DLD1 (cell line): Measurements from ENCODE around the gene DPYD.
"Not testable (repeated sequence)": the region's sequence is repeated elsewhere in the genome, so short reads cannot be mapped to it uniquely, and the experiment has no call there.

Source experiments
- in situ Hi-C: cut with HindIII; loops from 2 replicates; pipeline ENCODE4 v1.10.0; 2017; ENCODE audit warnings: low sequenced_read_pairs

DPYD gene

GRCh38 chr1:97245026-97245425, 675.8 kb downstream of the DPYD start:
- in situ Hi-C loops = no loop called here

GRCh38 chr1:97243973-97244560, 676.8 kb downstream of the DPYD start:
- in situ Hi-C loops = no loop called here

GRCh38 chr1:97238816-97239215, 682.0 kb downstream of the DPYD start:
- in situ Hi-C loops = no loop called here

- in situ Hi-C loops = not testable (repeated sequence)
These were observed 689.5 kb downstream of the DPYD start for GRCh38 chr1:97231354-97231753.

GRCh38 chr1:97212671-97213070, 708.2 kb downstream of the DPYD start:
- in situ Hi-C loops = no loop called here

GRCh38 chr1:97210307-97210706, 710.5 kb downstream of the DPYD start:
- in situ Hi-C loops = no loop called here

- in situ Hi-C loops = no loop called here
These were observed 711.4 kb downstream of the DPYD start for GRCh38 chr1:97209381-97209957.

- in situ Hi-C loops = no loop called here
These were observed 713.0 kb downstream of the DPYD start for GRCh38 chr1:97207868-97208267.

GRCh38 chr1:97204468-97204867, 716.4 kb downstream of the DPYD start:
- in situ Hi-C loops = no loop called here

GRCh38 chr1:97202481-97203380, 718.1 kb downstream of the DPYD start:
- in situ Hi-C loops = no loop called here

GRCh38 chr1:97201641-97202040, 719.2 kb downstream of the DPYD start:
- in situ Hi-C loops = no loop called here

- in situ Hi-C loops = no loop called here
These were observed 720.2 kb downstream of the DPYD start for GRCh38 chr1:97200595-97200994.

GRCh38 chr1:97196825-97197516, 723.9 kb downstream of the DPYD start:
- in situ Hi-C loops = no loop called here

- in situ Hi-C loops = no loop called here
These were observed 727.8 kb downstream of the DPYD start for GRCh38 chr1:97192872-97193572.

GRCh38 chr1:97190326-97190725, 730.5 kb downstream of the DPYD start:
- in situ Hi-C loops = no loop called here

- in situ Hi-C loops = no loop called here
These were observed 734.5 kb downstream of the DPYD start for GRCh38 chr1:97186381-97186780.

- in situ Hi-C loops = no loop called here
These were observed 746.7 kb downstream of the DPYD start for GRCh38 chr1:97174039-97174704.

GRCh38 chr1:97170300-97170699, 750.5 kb downstream of the DPYD start:
- in situ Hi-C loops = no loop called here

- in situ Hi-C loops = no loop called here
These were observed 752.8 kb downstream of the DPYD start for GRCh38 chr1:97168056-97168455.

GRCh38 chr1:97167246-97167645, 753.6 kb downstream of the DPYD start:
- in situ Hi-C loops = no loop called here
